Measurements from ENCODE around the gene CUL4A. TPM values are rescaled to one million over a fixed set of nuclear protein-coding genes. Genes with fewer than 3 reads are reported as not detected.
"Not testable (repeated sequence)": the region's sequence is repeated elsewhere in the genome, so short reads cannot be mapped to it uniquely, and the experiment has no call there.

The CUL4A gene
- 83.3 and 83.8 TPM in 2 replicates for total RNA-seq

- Mint-ChIP-seq H3K4me1 (ENCODE audit: low read depth) (peaks cover 50% of the 10 kb centered on the region), H3K9me3 (no peaks in the 10 kb centered on the region), H3K27me3 (ENCODE audit: low read depth) (no peaks in the 10 kb centered on the region), H3K36me3 (ENCODE audit: low read depth) (peaks cover 57% of the 10 kb centered on the region), H3K4me3 (ENCODE audit: low read depth) (peak within 1 kb of the TSS; percentile 84), H3K27ac (peak within 1 kb of the TSS; percentile 79)
- intact Hi-C loops (cut with micrococcal nuclease): loop anchor here (2.0 to 5.0 kb wide), 3 partner anchors 55 to 923 kb away; partner anchors contain the start of genes LAMP1 and RASA3
- peak; percentile 68 for DNase-seq (ENCODE audit: low spot score)
Measured at GRCh38 chr13:113209336-113209758, at the start of gene CUL4A. Gene CUL4A, plus strand, starts transcription at chr13:113209613. Its CDS starts 15 bp downstream, at chr13:113209628.

GRCh38 chr13:113159701-113160100, 49.7 kb upstream of the CUL4A start:
- Mint-ChIP-seq H3K9me3 (peaks cover 17% of the 10 kb centered on the region), H3K27me3 (ENCODE audit: low read depth) (peaks cover 11% of the 10 kb centered on the region), H3K27ac (no peak overlapping the region), H3K36me3 (ENCODE audit: low read depth) (peaks cover 6% of the 10 kb centered on the region), H3K4me3 (ENCODE audit: low read depth) (no peak overlapping the region), H3K4me1 (ENCODE audit: low read depth) (peaks cover 22% of the 10 kb centered on the region)
- intact Hi-C loops (cut with micrococcal nuclease): no loop called here
- DNase-seq (ENCODE audit: low spot score): no peak

GRCh38 chr13:113160983-113161382, 48.4 kb upstream of the CUL4A start:
- peak overlapping the region; percentile 60 for H3K27ac Mint-ChIP-seq
- no peak for DNase-seq (ENCODE audit: low spot score)
- peaks cover 19% of the 10 kb centered on the region for H3K4me1 Mint-ChIP-seq (ENCODE audit: low read depth)
- H3K4me3 Mint-ChIP-seq (ENCODE audit: low read depth): peak overlapping the region; percentile 58
- H3K9me3 Mint-ChIP-seq: peaks cover 4% of the 10 kb centered on the region
- H3K27me3 Mint-ChIP-seq (ENCODE audit: low read depth): peaks cover 4% of the 10 kb centered on the region
- no peaks in the 10 kb centered on the region for H3K36me3 Mint-ChIP-seq (ENCODE audit: low read depth)
- intact Hi-C loops (cut with micrococcal nuclease): no loop called here

GRCh38 chr13:113161433-113161832, 48.0 kb upstream of the CUL4A start:
- intact Hi-C loops (cut with micrococcal nuclease): no loop called here
- peak overlapping the region; percentile 60 for H3K27ac Mint-ChIP-seq
- peaks cover 4% of the 10 kb centered on the region for H3K9me3 Mint-ChIP-seq

GRCh38 chr13:113161975-113162374, 47.4 kb upstream of the CUL4A start:
- H3K36me3 Mint-ChIP-seq (ENCODE audit: low read depth); H3K27ac Mint-ChIP-seq; H3K27me3 Mint-ChIP-seq (ENCODE audit: low read depth); intact Hi-C loops (cut with micrococcal nuclease); DNase-seq (ENCODE audit: low spot score); H3K9me3 Mint-ChIP-seq; H3K4me3 Mint-ChIP-seq (ENCODE audit: low read depth): not testable (repeated sequence)
- peaks cover 19% of the 10 kb centered on the region for H3K4me1 Mint-ChIP-seq (ENCODE audit: low read depth)

More at GRCh38 chr13:113161433-113161832, 48.0 kb upstream of the CUL4A start:
- Mint-ChIP-seq H3K36me3 (ENCODE audit: low read depth) (no peaks in the 10 kb centered on the region), H3K4me3 (ENCODE audit: low read depth) (peak overlapping the region; percentile 58), H3K4me1 (ENCODE audit: low read depth) (peaks cover 19% of the 10 kb centered on the region), H3K27me3 (ENCODE audit: low read depth) (peaks cover 4% of the 10 kb centered on the region)
- no peak for DNase-seq (ENCODE audit: low spot score)

GRCh38 chr13:113162783-113163685, 46.4 kb upstream of the CUL4A start:
- Mint-ChIP-seq H3K36me3 (ENCODE audit: low read depth) (peaks cover 8% of the 10 kb centered on the region), H3K4me3 (ENCODE audit: low read depth) (no peak overlapping the region), H3K9me3 (no peaks in the 10 kb centered on the region), H3K27me3 (ENCODE audit: low read depth) (no peaks in the 10 kb centered on the region), H3K4me1 (ENCODE audit: low read depth) (peaks cover 19% of the 10 kb centered on the region), H3K27ac (no peak overlapping the region)
- no peak for DNase-seq (ENCODE audit: low spot score)
- intact Hi-C loops (cut with micrococcal nuclease): no loop called here

GRCh38 chr13:113164492-113164891, 44.9 kb upstream of the CUL4A start:
- H3K9me3 Mint-ChIP-seq: no peaks in the 10 kb centered on the region
- peaks cover 19% of the 10 kb centered on the region for H3K4me1 Mint-ChIP-seq (ENCODE audit: low read depth)
- H3K27me3 Mint-ChIP-seq (ENCODE audit: low read depth): no peaks in the 10 kb centered on the region
- H3K36me3 Mint-ChIP-seq (ENCODE audit: low read depth): peaks cover 20% of the 10 kb centered on the region
- H3K4me3 Mint-ChIP-seq (ENCODE audit: low read depth): no peak overlapping the region
- no peak for DNase-seq (ENCODE audit: low spot score)
- intact Hi-C loops (cut with micrococcal nuclease): no loop called here
- no peak overlapping the region for H3K27ac Mint-ChIP-seq

- Mint-ChIP-seq H3K27me3 (ENCODE audit: low read depth) (no peaks in the 10 kb centered on the region), H3K4me1 (ENCODE audit: low read depth) (peaks cover 10% of the 10 kb centered on the region), H3K4me3 (ENCODE audit: low read depth) (no peak overlapping the region), H3K9me3 (no peaks in the 10 kb centered on the region), H3K36me3 (ENCODE audit: low read depth) (peaks cover 31% of the 10 kb centered on the region), H3K27ac (no peak overlapping the region)
- DNase-seq (ENCODE audit: low spot score): no peak
- intact Hi-C loops (cut with micrococcal nuclease): no loop called here
Measured at GRCh38 chr13:113166266-113166665, 43.1 kb upstream of the CUL4A start.

GRCh38 chr13:113166681-113167080, 42.7 kb upstream of the CUL4A start:
- no peak for DNase-seq (ENCODE audit: low spot score)
- Mint-ChIP-seq H3K4me1 (ENCODE audit: low read depth) (peaks cover 8% of the 10 kb centered on the region), H3K9me3 (no peaks in the 10 kb centered on the region), H3K27ac (no peak overlapping the region), H3K27me3 (ENCODE audit: low read depth) (no peaks in the 10 kb centered on the region), H3K4me3 (ENCODE audit: low read depth) (no peak overlapping the region), H3K36me3 (ENCODE audit: low read depth) (peaks cover 35% of the 10 kb centered on the region)
- intact Hi-C loops (cut with micrococcal nuclease): no loop called here

GRCh38 chr13:113167155-113167554, 42.3 kb upstream of the CUL4A start:
- Mint-ChIP-seq H3K4me3 (ENCODE audit: low read depth) (no peak overlapping the region), H3K27me3 (ENCODE audit: low read depth) (no peaks in the 10 kb centered on the region), H3K9me3 (no peaks in the 10 kb centered on the region), H3K36me3 (ENCODE audit: low read depth) (peaks cover 37% of the 10 kb centered on the region), H3K4me1 (ENCODE audit: low read depth) (peaks cover 8% of the 10 kb centered on the region), H3K27ac (no peak overlapping the region)
- intact Hi-C loops (cut with micrococcal nuclease): no loop called here
- DNase-seq (ENCODE audit: low spot score): no peak

- Mint-ChIP-seq H3K4me3 (ENCODE audit: low read depth) (no peak overlapping the region), H3K36me3 (ENCODE audit: low read depth) (peaks cover 37% of the 10 kb centered on the region), H3K4me1 (ENCODE audit: low read depth) (peaks cover 8% of the 10 kb centered on the region), H3K27me3 (ENCODE audit: low read depth) (no peaks in the 10 kb centered on the region), H3K9me3 (no peaks in the 10 kb centered on the region), H3K27ac (no peak overlapping the region)
- intact Hi-C loops (cut with micrococcal nuclease): no loop called here
- no peak for DNase-seq (ENCODE audit: low spot score)
Measured at GRCh38 chr13:113167575-113167974, 41.8 kb upstream of the CUL4A start.

GRCh38 chr13:113168211-113168610, 41.2 kb upstream of the CUL4A start:
- Mint-ChIP-seq H3K4me1 (ENCODE audit: low read depth) (peaks cover 7% of the 10 kb centered on the region), H3K9me3 (no peaks in the 10 kb centered on the region)

More at GRCh38 chr13:113168211-113168610, 41.2 kb upstream of the CUL4A start:
- Mint-ChIP-seq H3K27me3 (ENCODE audit: low read depth) (no peaks in the 10 kb centered on the region), H3K4me3 (ENCODE audit: low read depth) (no peak overlapping the region), H3K27ac (no peak overlapping the region), H3K36me3 (ENCODE audit: low read depth) (peaks cover 37% of the 10 kb centered on the region)
- intact Hi-C loops (cut with micrococcal nuclease): no loop called here
- no peak for DNase-seq (ENCODE audit: low spot score)

All from activated T-helper 2 cell treated with anti-CD3 and anti-CD28 coated beads, Interferon-gamma antibody, Interleukin-2, Interleukin-4, amounts not matched to agents 10 μg/mL and 5 μg/mL and 100 μg/mL, durations not matched to agents 14 hours and 24 hours and 36 hours (primary cell).